CD14-positive monocyte (primary cell): Measurements from ENCODE around the gene INPP5A. TPM values are rescaled to one million over a fixed set of nuclear protein-coding genes. Genes with fewer than 3 reads are reported as not detected.

ENCODE experiments used
- DNase-seq, 3 donors: peaks; one replicate each; pipeline ENCODE4 v3.0.0-alpha.2; 2011 to 2022
- H2AFZ ChIP-seq: 2 replicates; pipeline ENCODE4 v1.6.0; 2012; ENCODE audit warnings: mild to moderate bottlenecking, low read depth, low read length, inconsistent platforms; ENCODE audit not compliant: insufficient read depth, poor library complexity, severe bottlenecking
- H3K27ac ChIP-seq, 2 donors: 1 replicate in 1 of 2; 2 replicates in 1 of 2; pipeline ENCODE4 v1.5.1; 2012 to 2013; ENCODE audit warnings: low read length in 2 of 2, control low read depth in 1 of 2, inconsistent platforms in 1 of 2, low read depth in 1 of 2, mild to moderate bottlenecking in 1 of 2
- H3K27me3 ChIP-seq, 2 donors: one replicate each; pipeline versions ENCODE4 v1.6.0 to v1.6.1; 2011 to 2013; ENCODE audit warnings: low read length in 2 of 2; ENCODE audit not compliant: control insufficient read depth in 2 of 2, insufficient read depth in 2 of 2
- H3K36me3 ChIP-seq, 2 donors: replicated peaks in 1 of 2; 1 replicate in 1 of 2; 2 replicates in 1 of 2; pipeline versions ENCODE4 v1.5.1 to v1.6.1; 2012 to 2013; ENCODE audit warnings: low read length in 2 of 2, control low read depth in 1 of 2, inconsistent platforms in 1 of 2, mild to moderate bottlenecking in 1 of 2; ENCODE audit not compliant: insufficient read depth in 2 of 2, control insufficient read depth in 1 of 2
- H3K4me1 ChIP-seq, 2 donors: 1 replicate in 1 of 2; 2 replicates in 1 of 2; pipeline versions ENCODE4 v1.5.1 to v1.6.1; 2012 to 2013; ENCODE audit warnings: low read length in 2 of 2, control low read depth in 1 of 2, inconsistent platforms in 1 of 2, mild to moderate bottlenecking in 1 of 2, moderate library complexity in 1 of 2; ENCODE audit not compliant: insufficient read depth in 2 of 2, control insufficient read depth in 1 of 2
- H3K4me2 ChIP-seq: replicated peaks from 2 replicates; pipeline ENCODE3; 2012; ENCODE audit warnings: low read length, moderate library complexity, mild to moderate bottlenecking; ENCODE audit not compliant: poor library complexity, severe bottlenecking; ENCODE audit errors: extremely low read depth
- H3K4me3 ChIP-seq, 3 experiments: fragments of 200-600 bp in 1 of 3; sonication (generic) in 1 of 3; replicated peaks in 1 of 3; 1 replicate in 2 of 3; 2 replicates in 1 of 3; pipeline ENCODE4 v1.5.1; 2011 to 2013; ENCODE audit warnings: low read length in 3 of 3, mild to moderate bottlenecking in 3 of 3, control low read depth in 2 of 3, low read depth in 2 of 3, inconsistent platforms in 1 of 3, moderate library complexity in 1 of 3
- H3K79me2 ChIP-seq: 2 replicates; pipeline ENCODE4 v1.6.0; 2012; ENCODE audit warnings: mild to moderate bottlenecking, control low read depth, inconsistent platforms, low read length, moderate library complexity; ENCODE audit not compliant: insufficient read depth
- H3K9ac ChIP-seq: 2 replicates; pipeline ENCODE4 v1.6.0; 2017; ENCODE audit warnings: low read length, mild to moderate bottlenecking; ENCODE audit not compliant: insufficient read depth, poor library complexity, severe bottlenecking
- H3K9me3 ChIP-seq, 2 donors: replicated peaks in 1 of 2; 1 replicate in 1 of 2; 2 replicates in 1 of 2; pipeline versions ENCODE4 v1.5.1 to v1.6.1; 2012 to 2013; ENCODE audit warnings: low read length in 2 of 2, control low read depth in 1 of 2; ENCODE audit not compliant: control insufficient read depth in 1 of 2, insufficient read depth in 1 of 2
- H4K20me1 ChIP-seq: 2 replicates; pipeline ENCODE4 v1.6.0; 2012; ENCODE audit warnings: mild to moderate bottlenecking, low read length, control low read depth, moderate library complexity; ENCODE audit not compliant: insufficient read depth
- H3K27ac Mint-ChIP-seq, 7 donors: one replicate each; pipeline ENCODE4 v1.8.0; 2020; ENCODE audit warnings: mild to moderate bottlenecking in 7 of 7, mixed read lengths in 7 of 7, moderate library complexity in 6 of 7, inconsistent platforms in 2 of 7
- H3K27me3 Mint-ChIP-seq, 3 donors: one replicate each; pipeline ENCODE4 v1.8.0; 2021 to 2022; ENCODE audit warnings: low read depth in 3 of 3, mild to moderate bottlenecking in 3 of 3, mixed read lengths in 3 of 3, moderate library complexity in 3 of 3, inconsistent platforms in 1 of 3
- H3K36me3 Mint-ChIP-seq, 2 donors: one replicate each; pipeline ENCODE4 v1.8.0; 2020; ENCODE audit warnings: mixed read lengths in 2 of 2, inconsistent platforms in 1 of 2, mild to moderate bottlenecking in 1 of 2
- H3K4me1 Mint-ChIP-seq: one replicate; pipeline ENCODE4 v1.8.0; 2020; ENCODE audit warnings: mild to moderate bottlenecking, mixed read lengths
- H3K4me3 Mint-ChIP-seq, 2 donors: one replicate each; pipeline ENCODE4 v1.8.0; 2020; ENCODE audit warnings: mild to moderate bottlenecking in 2 of 2, mixed read lengths in 2 of 2, moderate library complexity in 1 of 2
- H3K9me3 Mint-ChIP-seq, 7 donors: one replicate each; pipeline ENCODE4 v1.8.0; 2020 to 2022; ENCODE audit warnings: mixed read lengths in 7 of 7, mild to moderate bottlenecking in 6 of 7, moderate library complexity in 6 of 7, inconsistent platforms in 2 of 7
- WGBS: methylation state at CpG from one replicate; pipeline ENCODE4 v1.1.5; 2013; ENCODE audit warnings: missing lambda C conversion rate; ENCODE audit not compliant: insufficient coverage; 5-methylcytosine and 5-hydroxymethylcytosine counted together
- intact Hi-C, 2 donors: fragments of 100-400 bp; cut with micrococcal nuclease; formaldehyde crosslinking; loops; one replicate each; pipeline versions ENCODE4 v1.15.0 to v1.15.1; 2023
- polyA plus RNA-seq, 3 donors: library from polyadenylated mRNA; depleted of rRNA in 1 of 3; unstranded in 2 of 3; stranded (reverse) in 1 of 3; fragments of 300-500 nt in 2 of 3; fragments of >200 nt in 1 of 3; fragmentation: Illumina TruSeq in 2 of 3; gene quantifications; 1 replicate in 2 of 3; 2 replicates in 1 of 3; pipeline ENCODE4 v1.2.3, GENCODE V29; 2012 to 2021
- TF ChIP-seq, protein P1 (sequence below): fragments of 200-600 bp; IDR thresholded peaks from one replicate; pipeline ENCODE4 v1.8.0; 2022; ENCODE audit warnings: antibody characterized with exemption, mild to moderate bottlenecking

The INPP5A gene
- polyA plus RNA-seq, 3 donors, result 0.87 to 17.2 (median 2.9) TPM

DNA sequence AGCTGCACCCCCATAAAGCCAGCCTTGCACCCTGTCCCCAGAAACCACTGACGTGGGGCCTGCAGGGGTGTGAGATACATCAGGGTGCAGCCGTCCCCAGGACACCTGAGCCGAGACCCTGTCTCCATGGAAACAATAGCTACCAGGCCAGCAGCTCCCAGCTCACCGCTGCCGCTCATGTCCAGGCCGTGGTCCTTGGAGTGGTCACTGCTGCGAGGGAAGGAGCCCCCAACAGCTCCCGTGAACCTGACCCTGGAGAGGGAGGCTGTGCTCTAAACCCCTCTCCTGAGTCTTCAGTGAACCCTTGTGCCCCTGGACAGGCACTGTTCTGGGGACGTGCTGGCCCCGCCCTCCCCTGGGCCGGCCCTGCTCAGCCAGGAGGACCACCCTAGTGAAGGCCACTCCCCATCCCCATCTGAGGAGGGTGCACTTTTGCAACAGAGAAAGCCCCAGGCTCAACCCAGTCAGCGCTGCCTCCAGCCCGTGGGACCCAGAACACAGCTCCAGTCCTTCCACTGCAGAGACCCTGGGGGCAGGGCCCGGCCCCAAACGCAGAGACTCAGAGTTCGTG, 19.6 kb upstream of the INPP5A start:
- no peak overlapping the region for H3K9ac ChIP-seq
- TF ChIP-seq, protein P1, sequence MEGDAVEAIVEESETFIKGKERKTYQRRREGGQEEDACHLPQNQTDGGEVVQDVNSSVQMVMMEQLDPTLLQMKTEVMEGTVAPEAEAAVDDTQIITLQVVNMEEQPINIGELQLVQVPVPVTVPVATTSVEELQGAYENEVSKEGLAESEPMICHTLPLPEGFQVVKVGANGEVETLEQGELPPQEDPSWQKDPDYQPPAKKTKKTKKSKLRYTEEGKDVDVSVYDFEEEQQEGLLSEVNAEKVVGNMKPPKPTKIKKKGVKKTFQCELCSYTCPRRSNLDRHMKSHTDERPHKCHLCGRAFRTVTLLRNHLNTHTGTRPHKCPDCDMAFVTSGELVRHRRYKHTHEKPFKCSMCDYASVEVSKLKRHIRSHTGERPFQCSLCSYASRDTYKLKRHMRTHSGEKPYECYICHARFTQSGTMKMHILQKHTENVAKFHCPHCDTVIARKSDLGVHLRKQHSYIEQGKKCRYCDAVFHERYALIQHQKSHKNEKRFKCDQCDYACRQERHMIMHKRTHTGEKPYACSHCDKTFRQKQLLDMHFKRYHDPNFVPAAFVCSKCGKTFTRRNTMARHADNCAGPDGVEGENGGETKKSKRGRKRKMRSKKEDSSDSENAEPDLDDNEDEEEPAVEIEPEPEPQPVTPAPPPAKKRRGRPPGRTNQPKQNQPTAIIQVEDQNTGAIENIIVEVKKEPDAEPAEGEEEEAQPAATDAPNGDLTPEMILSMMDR, result no peak
- Mint-ChIP-seq H3K27ac (peak overlapping the region in 1 of 7 donors; percentile 31), H3K4me1 (peaks cover 25% of the 10 kb centered on the region), H3K27me3 (peaks cover 2 to 25% (median 13%) of the 10 kb centered on the region in 3 donors), H3K36me3 (no peaks in the 10 kb centered on the region), H3K9me3 (peaks cover 0 to 9% (median 4%) of the 10 kb centered on the region in 7 donors), H3K4me3 (no peak overlapping the region)
- peaks cover 0 to under 1% of the 10 kb centered on the region in 2 donors for H3K9me3 ChIP-seq
- H4K20me1 ChIP-seq, result no peaks in the 10 kb centered on the region
- WGBS, result 93% methylated on average over 9 of the region's 16 CpGs
- DNase-seq, result no peak
- peaks cover 26 to 40% of the 10 kb centered on the region in 2 donors for H3K4me1 ChIP-seq
- no peak overlapping the region for H3K27ac ChIP-seq
- intact Hi-C loops, result no loop called here
- H3K36me3 ChIP-seq, result no peaks in the 10 kb centered on the region
- H3K79me2 ChIP-seq, result no peaks in the 10 kb centered on the region
- no peak overlapping the region for H3K4me3 ChIP-seq
- H3K4me2 ChIP-seq, result no peak overlapping the region
- no peak overlapping the region for H2AFZ ChIP-seq
- H3K27me3 ChIP-seq, result no peaks in the 10 kb centered on the region

DNA sequence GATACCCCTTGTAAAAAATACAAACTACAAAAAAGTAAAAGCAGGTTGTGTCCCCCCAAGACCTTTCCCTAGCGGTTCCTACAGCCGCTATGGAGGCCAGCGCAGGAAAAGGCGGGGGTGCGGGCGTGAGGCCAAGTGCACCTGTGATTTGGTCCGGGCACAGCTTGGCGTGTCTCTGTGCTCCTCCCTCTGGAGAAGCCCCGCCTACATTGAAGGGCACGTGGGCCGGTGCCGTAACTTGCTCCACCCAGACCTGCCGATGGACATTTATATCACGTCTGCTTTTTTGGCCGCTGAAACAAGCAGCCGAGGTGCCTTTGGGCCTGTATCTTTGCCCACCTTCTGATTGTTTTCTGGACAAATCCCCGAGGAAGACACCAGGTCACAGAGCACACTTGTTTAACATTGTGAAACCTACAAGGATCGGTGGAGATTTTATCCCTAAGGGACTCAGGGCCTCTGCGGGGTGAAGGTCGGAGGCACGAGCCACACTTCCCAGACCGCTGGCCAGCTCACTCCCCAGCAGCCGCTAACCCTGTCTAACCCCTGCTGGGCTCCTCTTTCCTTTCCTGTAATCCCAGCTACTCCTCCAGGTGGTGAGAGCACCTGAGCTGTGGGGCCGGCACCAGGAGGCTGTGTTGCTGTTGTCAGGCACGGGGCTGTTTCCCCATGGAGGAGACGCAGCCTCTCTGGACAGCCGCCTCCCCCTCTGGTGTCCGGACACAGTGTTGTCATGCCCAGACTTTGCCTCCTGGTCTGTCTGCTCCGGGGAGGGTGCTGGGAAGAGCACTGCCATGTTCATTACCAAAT, 18.8 kb upstream of the INPP5A start:
- H3K9ac ChIP-seq, result no peak overlapping the region
- H3K27me3 Mint-ChIP-seq, result peaks cover 2 to 25% (median 13%) of the 10 kb centered on the region in 3 donors

More for the DNA sequence above, 18.8 kb upstream of the INPP5A start:
- Histone ChIP-seq H3K79me2 (no peaks in the 10 kb centered on the region), H3K4me1 (peaks cover 26 to 40% of the 10 kb centered on the region in 2 donors), H3K27me3 (no peaks in the 10 kb centered on the region), H3K4me3 (no peak overlapping the region), H2AFZ (no peak overlapping the region), H3K36me3 (no peaks in the 10 kb centered on the region), H4K20me1 (no peaks in the 10 kb centered on the region), H3K27ac (no peak overlapping the region), H3K9me3 (no peaks in the 10 kb centered on the region), H3K4me2 (no peak overlapping the region)
- intact Hi-C loops, result no loop called here
- Mint-ChIP-seq H3K4me3 (peak overlapping the region; percentile 57 to 84), H3K27ac (no peak overlapping the region), H3K9me3 (peaks cover 0 to 3% (median 0%) of the 10 kb centered on the region in 7 donors), H3K4me1 (peaks cover 25% of the 10 kb centered on the region), H3K36me3 (no peaks in the 10 kb centered on the region)
- TF ChIP-seq, protein P1, result no peak
- WGBS, result 73% methylated on average over 29 of the region's 29 CpGs
- no peak for DNase-seq
